Sigmoid colon (tissue), 4 donors: ENCODE data around the gene RXRA.

Experiments used
- CTCF ChIP-seq, 4 experiments: fragments of 450-650 bp in 3 of 4; fragments of 200-600 bp in 1 of 4; IDR thresholded peaks; one replicate each; pipeline ENCODE4 v1.5.1; 2016 to 2019; ENCODE audit warnings: antibody characterized with exemption in 4 of 4, mild to moderate bottlenecking in 3 of 4, moderate library complexity in 2 of 4
- EP300 ChIP-seq, 4 donors: sonication (generic); formaldehyde crosslinking; IDR thresholded peaks; one replicate each; pipeline ENCODE4 v1.6.1; 2017; ENCODE audit warnings: antibody characterized with exemption in 4 of 4
- POLR2A ChIP-seq, 2 donors: fragments of 450-650 bp; IDR thresholded peaks; one replicate each; pipeline ENCODE4 v1.6.1; 2016; ENCODE audit warnings: antibody characterized with exemption in 2 of 2, mild to moderate bottlenecking in 2 of 2, moderate library complexity in 2 of 2
- POLR2AphosphoS5 ChIP-seq, 4 donors: sonication (generic); formaldehyde crosslinking; IDR thresholded peaks; one replicate each; pipeline ENCODE4 v1.6.1; 2017; ENCODE audit warnings: antibody characterized with exemption in 4 of 4

- TF ChIP-seq POLR2A (IDR thresholded peaks at IDR 0.05) = no peak
- TF ChIP-seq CTCF (IDR thresholded peaks at IDR 0.05) = no peak
- no peak for TF ChIP-seq POLR2AphosphoS5 (IDR thresholded peaks at IDR 0.05)
- TF ChIP-seq EP300 (IDR thresholded peaks at IDR 0.05) = no peak
Measured at GRCh38 chr9:134461426-134461982, 135.2 kb downstream of the RXRA start.
